Fibroblast of the aortic adventitia (primary cell): ENCODE data around the gene NUCB2. TPM values are rescaled to one million over a fixed set of nuclear protein-coding genes. Genes with fewer than 3 reads are reported as not detected.
A peak's percentile ranks its signal among the peaks of the same experiment; 100 is the strongest.
"Not testable (repeated sequence)": the region's sequence is repeated elsewhere in the genome, so short reads cannot be mapped to it uniquely, and the experiment has no call there.

Source experiments
- DNase-seq: peaks from one replicate; pipeline ENCODE4 v3.0.0-alpha.2; 2010; ENCODE audit warnings: low read depth
- H3K4me3 ChIP-seq: 2 replicates; pipeline ENCODE4 v1.5.1; 2011; ENCODE audit warnings: low read depth, mild to moderate bottlenecking, control low read depth, low read length, moderate library complexity
- total RNA-seq: library from RNA; depleted of rRNA; stranded (reverse); fragments of >200 nt; gene quantifications from 2 replicates; pipeline ENCODE4 v1.2.3, GENCODE V29; 2012; ENCODE audit warnings: low replicate concordance
- TF ChIP-seq, protein P1 (sequence below): IDR thresholded peaks from 2 replicates; pipeline ENCODE4 v1.5.1; 2011; ENCODE audit warnings: mild to moderate bottlenecking, low read length, control low read depth, inconsistent platforms; ENCODE audit not compliant: insufficient read depth

NUCB2 gene
- 149 and 327 TPM in 2 replicates for total RNA-seq

DNA sequence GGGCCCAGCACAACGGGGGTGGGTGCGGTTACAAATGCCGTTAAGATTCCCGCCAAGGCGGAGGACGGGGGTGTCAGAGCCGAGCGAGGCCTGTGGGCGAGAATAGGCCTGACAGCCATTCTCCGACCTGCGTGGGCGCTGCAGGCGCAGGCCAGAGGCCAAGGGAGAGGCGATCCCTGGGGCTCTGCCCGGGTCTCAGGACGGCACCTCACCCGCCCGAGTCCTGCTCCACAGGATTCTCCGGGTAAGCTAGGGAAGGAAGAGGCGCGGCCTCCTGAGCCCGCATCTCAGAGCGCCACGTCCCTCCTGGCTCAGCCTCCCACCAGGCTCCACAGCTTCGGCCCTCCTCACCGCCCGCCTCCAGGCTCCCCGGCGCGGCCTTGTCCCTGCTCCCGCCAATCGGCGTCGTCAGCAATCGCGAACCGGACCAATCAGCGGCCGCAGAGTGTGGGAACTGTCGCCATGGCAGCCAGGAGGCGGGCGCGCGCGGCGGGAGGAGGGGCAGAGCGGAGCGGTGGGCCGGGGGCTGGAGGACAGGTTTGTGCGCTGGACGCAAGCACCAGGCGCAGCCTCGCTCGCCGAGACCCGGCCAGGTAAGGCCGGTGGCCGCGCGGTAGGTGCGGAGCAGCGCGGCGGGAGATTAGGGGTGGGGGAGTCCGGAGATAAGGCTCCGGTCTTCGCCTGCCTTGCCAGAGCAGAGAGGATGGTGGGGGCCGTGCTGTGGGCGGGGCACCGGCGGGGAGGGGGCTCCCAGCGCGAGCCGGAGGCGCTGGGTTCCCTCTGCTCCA is at the start of gene NUCB2:
Gene NUCB2 (plus strand): TSS at position 504 of the 788 bp plus-strand sequence. CDS start 18,585 bp downstream, outside the sequence.
- peak; percentile 93 for DNase-seq
- H3K4me3 ChIP-seq: peak within 1 kb of the TSS; percentile 85
- TF ChIP-seq, protein P1, sequence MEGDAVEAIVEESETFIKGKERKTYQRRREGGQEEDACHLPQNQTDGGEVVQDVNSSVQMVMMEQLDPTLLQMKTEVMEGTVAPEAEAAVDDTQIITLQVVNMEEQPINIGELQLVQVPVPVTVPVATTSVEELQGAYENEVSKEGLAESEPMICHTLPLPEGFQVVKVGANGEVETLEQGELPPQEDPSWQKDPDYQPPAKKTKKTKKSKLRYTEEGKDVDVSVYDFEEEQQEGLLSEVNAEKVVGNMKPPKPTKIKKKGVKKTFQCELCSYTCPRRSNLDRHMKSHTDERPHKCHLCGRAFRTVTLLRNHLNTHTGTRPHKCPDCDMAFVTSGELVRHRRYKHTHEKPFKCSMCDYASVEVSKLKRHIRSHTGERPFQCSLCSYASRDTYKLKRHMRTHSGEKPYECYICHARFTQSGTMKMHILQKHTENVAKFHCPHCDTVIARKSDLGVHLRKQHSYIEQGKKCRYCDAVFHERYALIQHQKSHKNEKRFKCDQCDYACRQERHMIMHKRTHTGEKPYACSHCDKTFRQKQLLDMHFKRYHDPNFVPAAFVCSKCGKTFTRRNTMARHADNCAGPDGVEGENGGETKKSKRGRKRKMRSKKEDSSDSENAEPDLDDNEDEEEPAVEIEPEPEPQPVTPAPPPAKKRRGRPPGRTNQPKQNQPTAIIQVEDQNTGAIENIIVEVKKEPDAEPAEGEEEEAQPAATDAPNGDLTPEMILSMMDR: no peak

DNA sequence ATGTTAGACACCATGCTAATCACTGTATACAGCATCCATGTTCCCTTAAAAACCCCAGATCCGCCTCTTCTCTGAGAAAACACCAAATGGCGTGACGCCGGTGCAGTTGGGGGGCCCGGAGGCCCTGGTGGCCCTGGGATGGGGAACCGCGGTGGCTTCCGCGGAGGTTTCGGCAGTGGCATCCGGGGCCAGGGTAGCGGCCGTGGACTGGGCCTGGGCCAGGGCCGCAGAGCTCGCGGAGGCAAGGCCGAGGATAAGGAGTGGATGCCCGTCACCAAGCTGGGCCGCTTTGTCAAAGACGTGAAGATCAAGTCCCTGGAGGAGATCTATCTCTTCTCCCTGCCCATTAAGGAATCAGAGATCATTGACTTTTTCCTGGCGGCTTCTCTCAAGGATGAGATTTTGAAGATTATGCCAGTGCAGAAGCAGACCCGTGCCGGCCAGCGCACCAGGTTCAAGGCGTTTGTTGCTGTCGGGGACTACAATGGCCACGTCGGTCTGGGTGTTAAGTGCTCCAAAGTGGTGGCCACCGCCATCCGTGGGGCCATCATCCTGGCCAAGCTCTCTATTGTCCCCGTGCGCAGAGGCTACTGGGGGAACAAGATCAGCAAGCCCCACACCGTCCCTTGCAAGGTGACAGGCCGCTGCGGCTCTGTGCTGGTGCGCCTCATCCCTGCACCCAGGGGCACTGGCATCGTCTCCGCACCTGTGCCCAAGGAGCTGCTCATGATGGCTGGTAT is 48.2 kb upstream of the NUCB2 start:
- not testable (repeated sequence) for DNase-seq, H3K4me3 ChIP-seq

DNA sequence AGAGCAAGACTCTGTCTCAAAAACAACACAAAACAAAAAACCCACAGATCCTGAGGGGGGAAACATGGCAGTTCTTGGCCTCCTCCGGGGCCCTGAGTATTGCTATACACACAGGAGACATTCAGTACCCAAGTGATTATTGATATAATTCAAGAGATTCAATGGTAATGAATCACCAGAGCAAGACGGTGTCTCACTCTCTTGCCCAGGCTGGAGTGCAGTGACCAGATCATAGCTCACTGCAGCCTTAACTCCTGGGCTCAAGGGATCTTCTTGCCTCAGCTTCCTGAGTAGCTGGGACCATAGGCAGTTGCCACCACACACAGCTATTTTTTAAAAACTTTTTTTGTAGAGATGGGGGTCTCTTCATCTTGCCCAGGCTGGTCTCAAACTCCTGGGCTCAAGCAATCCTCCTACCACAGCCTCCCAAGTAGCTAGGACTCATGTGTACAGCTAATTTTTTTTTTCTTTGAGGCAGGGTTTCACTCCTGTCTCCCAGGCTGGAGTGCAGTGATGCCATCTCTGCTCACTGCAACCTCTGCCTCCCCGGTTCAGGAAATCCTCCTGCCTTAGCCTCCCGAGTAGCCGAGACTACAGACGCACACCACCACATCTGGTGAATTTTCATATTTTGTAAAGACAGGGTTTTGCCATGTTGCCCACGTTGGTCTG is 46.9 kb upstream of the NUCB2 start:
- no peak for DNase-seq
- TF ChIP-seq, protein P1: no peak
- H3K4me3 ChIP-seq: no peak overlapping the region

DNA sequence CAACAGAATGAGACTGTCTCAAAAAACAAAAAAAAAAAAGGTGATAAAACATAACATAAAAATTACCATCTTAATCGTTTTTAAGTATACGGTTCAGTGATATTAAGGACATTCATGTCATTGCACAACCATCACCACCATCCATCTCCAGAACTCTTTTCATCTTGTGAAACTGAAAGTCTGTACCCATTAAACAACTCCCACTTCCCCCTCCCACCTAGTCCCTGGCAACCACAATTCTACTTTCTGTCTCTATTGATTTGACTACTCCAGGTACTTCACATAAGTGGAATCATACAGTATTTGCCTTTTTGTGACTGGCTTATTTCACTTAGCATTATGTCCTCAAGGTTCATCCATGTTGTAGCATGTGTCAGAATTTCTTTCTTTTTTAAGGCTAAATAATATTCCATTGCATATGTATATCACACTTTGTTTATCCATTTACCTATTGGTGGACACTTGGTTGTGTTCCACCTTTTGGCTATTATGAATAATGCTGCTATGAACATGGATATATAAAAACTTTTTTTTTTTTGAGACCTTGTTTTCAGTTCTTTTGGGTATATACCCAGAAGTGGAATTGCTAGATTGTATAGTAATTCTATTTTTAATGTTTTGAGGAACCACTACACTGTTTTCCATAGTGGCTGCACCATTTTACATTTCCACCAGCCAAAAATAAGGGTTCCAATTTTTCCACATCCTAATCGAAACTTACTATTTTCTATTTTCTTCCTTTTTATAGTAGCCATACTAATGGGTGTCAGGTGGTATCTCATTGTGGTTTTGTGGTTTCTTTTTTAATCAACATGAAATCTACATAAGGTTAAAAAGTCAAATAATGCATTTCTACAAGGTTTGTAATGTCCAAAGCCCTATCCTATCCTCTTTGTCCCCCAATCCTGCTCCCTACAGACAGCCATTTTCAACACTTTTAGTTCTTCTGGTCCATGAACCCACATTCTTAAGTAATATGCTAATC is 45.4 kb upstream of the NUCB2 start:
- DNase-seq: no peak
- TF ChIP-seq, protein P1: no peak
- no peak overlapping the region for H3K4me3 ChIP-seq

DNA sequence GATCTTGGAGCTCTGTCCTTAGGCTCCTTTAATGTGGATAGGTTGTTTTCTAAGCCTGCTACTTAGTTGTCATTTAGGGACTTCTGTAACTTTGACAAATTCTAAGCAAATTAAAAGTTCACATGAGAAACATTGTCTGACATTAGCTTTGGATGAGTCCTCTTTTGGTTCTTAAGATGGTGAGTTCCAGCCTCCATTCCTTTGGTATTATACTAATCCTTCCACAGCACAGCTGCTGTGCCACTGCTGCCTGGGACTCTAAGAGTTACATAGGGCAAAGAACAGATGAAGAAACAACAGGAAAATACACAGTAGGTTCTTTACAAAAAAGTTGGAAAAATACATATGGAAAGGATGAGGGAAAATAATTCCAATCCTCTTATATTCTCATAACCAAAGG is 43.4 kb upstream of the NUCB2 start:
- no peak overlapping the region for H3K4me3 ChIP-seq
- TF ChIP-seq, protein P1: no peak
- DNase-seq: no peak

DNA sequence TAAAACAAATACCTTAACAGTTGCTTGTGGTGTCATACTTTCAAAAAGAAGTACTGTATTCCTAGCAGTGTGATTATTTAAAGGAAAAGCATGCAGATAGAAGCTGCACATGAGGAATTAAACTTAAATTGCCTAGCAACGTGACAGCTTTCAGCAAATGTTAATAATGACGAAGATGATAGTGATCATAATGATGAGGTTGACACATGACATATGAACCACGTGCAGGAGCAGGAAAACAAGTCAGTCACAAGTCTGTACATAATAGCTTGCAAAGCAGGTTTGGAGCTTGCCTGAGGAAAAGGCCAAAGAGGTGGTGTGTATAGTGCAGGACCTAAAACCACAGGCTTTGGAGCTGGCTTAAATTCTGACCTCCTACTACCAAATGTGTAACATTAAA is 38.2 kb upstream of the NUCB2 start:
- TF ChIP-seq, protein P1: no peak
- H3K4me3 ChIP-seq: no peak overlapping the region
- no peak for DNase-seq

DNA sequence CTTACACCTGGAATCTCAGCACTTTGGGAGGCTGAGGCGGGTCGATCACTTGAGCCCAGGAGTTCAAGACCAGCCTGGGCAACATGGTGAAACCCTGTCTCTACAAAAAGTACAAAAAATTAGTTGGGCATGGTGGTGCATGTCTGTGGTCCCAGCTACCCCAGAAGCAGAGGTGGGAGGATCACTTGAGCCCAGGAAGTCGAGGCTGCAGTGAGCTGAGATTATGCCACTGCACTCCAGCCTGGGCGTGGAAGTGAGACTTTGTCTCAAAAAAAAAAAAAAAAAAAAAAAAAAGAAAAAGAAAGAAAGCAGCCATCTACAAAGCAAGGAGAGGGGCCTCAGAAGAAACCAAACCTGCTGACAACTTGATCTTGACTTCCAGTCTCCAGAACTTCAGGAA is 36.6 kb upstream of the NUCB2 start:
- H3K4me3 ChIP-seq, DNase-seq: not testable (repeated sequence)
